ENCODE data around the gene LY6G5C.
A peak's percentile ranks its signal among the peaks of the same experiment; 100 is the strongest.

Gene LY6G5C

DNA sequence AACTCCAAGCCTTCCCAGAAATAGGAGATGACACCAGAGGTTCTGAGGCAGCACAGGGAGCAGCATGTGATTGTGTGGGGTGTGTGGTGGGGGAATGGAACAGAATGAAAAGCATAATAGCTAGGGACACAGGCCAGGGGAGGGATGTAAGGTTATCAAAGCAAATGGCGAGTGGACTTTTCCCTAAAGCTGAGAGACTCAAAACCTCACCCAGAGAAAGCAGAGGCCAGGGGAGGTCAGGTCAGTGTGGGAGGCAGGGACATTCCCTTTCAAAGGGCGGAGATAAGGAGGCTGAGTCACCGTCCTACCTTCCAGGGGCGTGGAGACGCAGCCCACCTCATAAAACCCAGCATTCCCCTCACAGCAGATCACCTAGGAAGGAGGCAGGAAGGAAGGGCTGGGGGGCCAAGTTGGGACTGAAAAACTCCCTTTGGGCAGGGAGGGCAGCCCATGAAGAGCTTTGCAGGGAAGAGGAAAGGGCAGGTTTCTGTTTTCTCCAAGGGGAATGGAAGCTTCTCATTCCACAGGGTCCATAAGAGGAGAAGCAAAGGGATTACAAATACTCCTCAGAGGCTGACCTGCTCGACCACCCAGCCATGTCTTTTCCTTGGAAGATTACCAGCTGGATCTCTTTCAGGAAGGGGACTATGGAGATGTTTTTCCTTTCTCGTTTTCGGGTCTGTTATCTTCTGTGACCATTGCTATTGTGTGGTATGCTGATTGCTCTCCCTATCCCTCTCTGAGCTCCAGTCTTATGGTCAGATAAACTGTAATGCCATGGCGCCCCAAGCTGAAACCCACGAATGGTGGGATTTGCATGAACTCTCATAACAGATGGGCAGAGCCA is 9.6 kb upstream of the LY6G5C start:
- Histone ChIP-seq H3K4me2 (peak overlapping the region in 5 of 11 experiments; percentile 39 to 57 (median 52); a peak in 7 of 22 replicates), H3K36me3 (peaks cover 97 to 100% (median 98%) of the 10 kb centered on the region in 11 experiments), H3K4me3 (no peak overlapping the region), H3K9ac (peak overlapping the region in 4 of 11 experiments; percentile 13 to 46 (median 29); a peak in 6 of 22 replicates), H4K20me1 (peaks cover 0 to 34% (median 4%) of the 10 kb centered on the region in 11 experiments; a peak in 7 of 22 replicates), H3K9me3 (replicated peaks in 1 of 11) (no peaks in the 10 kb centered on the region), H3K27me3 (no peaks in the 10 kb centered on the region), H3K27ac (peak overlapping the region in 1 of 11 experiments; percentile 13; a peak in 1 of 22 replicates), H3K4me1 (peaks cover 0 to 24% (median 12%) of the 10 kb centered on the region in 10 experiments; a peak in 12 of 20 replicates)
- TF ChIP-seq Cebpa-rat (IDR thresholded peaks at IDR 0.05) = no peak

DNA sequence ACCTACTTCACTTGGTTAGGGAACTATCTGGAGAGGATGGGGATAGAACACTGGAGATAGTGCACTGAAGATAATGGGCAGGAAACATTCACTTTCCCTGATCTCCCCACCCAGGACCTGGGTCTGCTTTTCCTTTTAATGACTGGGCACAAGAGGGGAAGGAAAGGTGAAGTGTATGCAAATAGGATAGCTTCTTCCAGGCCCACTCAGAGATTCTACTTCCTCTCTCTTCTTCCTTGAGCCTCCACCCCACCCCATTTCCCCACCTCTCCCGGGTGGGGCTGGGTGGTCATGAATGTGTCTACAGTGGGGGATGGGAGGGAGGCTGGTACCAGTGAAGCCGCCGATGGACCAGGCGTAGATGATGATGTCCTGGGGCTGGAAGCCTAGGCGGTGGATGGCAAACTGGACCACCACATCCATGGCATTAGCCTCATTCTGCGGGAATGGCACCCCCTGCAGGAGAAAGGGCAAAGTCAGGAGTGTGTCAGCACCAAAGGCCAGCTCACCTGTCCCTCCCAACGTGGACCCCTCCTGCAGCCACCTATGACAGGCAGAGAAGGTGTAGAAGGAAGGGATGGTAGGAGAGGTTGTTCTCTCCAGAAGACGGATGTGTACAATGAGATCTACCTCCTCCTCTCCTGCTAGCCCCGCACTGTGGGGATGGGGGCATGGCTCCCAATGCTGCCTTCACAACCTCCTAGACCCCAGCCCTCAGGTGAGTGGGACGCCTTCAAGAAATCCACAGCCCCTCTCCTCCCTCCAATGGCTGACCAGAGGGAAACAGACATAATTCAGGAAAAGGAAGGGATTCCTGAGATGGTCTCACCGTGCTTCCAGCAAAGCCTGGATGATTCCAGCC is 8.6 kb upstream of the LY6G5C start:
- Histone ChIP-seq H3K4me3 (no peak overlapping the region), H4K20me1 (peaks cover 0 to 34% (median 3%) of the 10 kb centered on the region in 11 experiments; a peak in 6 of 22 replicates), H3K4me2 (peak overlapping the region in 6 of 11 experiments; percentile 19 to 57 (median 49); a peak in 11 of 22 replicates), H3K9ac (peak overlapping the region in 2 of 11 experiments; percentile 43 to 46; a peak in 1 of 22 replicates), H3K9me3 (replicated peaks in 1 of 11) (no peaks in the 10 kb centered on the region), H3K4me1 (peaks cover 0 to 24% (median 12%) of the 10 kb centered on the region in 10 experiments; a peak in 12 of 20 replicates), H3K27me3 (no peaks in the 10 kb centered on the region), H3K27ac (no peak overlapping the region), H3K36me3 (peaks cover 93 to 99% (median 95%) of the 10 kb centered on the region in 11 experiments)
- TF ChIP-seq Cebpa-rat (IDR thresholded peaks at IDR 0.05) = no peak

DNA sequence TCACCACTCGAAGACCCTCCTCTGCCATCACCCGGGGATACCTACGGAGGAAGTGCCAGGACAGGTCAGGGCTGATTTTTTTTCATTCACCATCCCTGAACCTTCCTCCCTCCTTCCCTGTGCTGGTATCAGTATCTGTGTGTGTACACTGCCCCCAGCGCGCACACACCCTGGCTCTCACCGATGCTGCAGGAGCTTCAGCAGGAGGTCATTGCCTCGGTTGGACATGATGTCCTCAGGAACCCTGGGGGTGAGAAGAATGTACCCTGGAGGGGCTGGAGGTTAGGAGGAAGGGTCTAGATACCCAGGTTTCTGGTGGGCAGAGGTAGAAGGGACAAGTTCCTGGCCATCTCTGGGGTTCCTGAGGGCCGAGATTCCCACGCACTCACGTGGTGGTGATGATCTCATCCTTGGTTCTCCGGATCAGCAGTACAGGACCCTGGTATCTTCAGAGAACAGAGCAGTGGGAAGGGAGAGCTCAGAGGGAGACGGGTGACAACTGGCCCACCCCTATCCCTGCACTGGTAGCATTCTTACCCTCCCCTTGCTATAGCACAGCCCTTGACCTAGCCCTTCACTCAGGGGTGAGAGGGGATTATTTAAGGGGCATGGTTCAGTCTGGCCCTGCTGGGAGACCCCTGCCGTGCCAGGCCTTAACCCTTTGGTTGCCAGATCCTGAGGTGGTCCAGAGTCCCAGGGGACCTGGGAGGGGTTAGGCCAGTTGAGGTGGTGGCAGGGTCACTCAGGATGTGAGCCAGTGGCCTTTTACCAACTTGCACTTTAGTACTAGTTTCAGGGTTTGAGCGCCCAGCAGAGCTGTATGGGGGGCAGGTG is 7.2 kb upstream of the LY6G5C start:
- no peak overlapping the region for H3K4me2 ChIP-seq
- no peak for TF ChIP-seq Cebpa-rat (IDR thresholded peaks at IDR 0.05)
- peaks cover 89 to 99% (median 94%) of the 10 kb centered on the region in 11 experiments for H3K36me3 ChIP-seq
- no peaks in the 10 kb centered on the region for H3K27me3 ChIP-seq
- no peak overlapping the region for H3K4me3 ChIP-seq
- H3K27ac ChIP-seq = no peak overlapping the region
- no peaks in the 10 kb centered on the region for H3K9me3 ChIP-seq (replicated peaks in 1 of 11)
- peaks cover 0 to 24% (median 12%) of the 10 kb centered on the region in 10 experiments; a peak in 12 of 20 replicates for H3K4me1 ChIP-seq
- H3K9ac ChIP-seq = no peak overlapping the region
- peaks cover 0 to 34% (median 1%) of the 10 kb centered on the region in 11 experiments; a peak in 6 of 22 replicates for H4K20me1 ChIP-seq

DNA sequence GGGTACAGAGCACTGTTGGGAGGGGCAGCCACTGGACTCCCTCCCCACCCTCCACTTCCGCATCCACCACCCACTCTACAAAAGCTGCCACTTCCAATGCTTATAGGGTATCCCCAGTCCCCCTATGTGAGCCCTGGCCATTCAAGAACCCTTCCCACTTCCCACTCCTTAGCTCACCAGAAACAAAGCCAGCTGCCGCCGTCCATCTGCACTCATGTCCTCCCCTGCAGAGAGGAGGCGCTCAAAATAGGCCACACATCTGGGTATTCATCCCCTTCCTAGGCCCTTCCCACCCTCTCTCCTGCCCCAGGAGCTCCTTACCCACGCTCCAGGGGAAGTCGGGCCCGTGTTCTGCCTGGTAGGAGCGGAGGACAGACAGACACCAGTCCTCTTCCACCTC is 6.5 kb upstream of the LY6G5C start:
- Histone ChIP-seq H3K9ac (peak overlapping the region in 1 of 11 experiments; percentile 9; a peak in 1 of 22 replicates), H3K4me3 (no peak overlapping the region), H3K27ac (no peak overlapping the region), H3K27me3 (no peaks in the 10 kb centered on the region), H4K20me1 (peaks cover 0 to 34% (median 0%) of the 10 kb centered on the region in 11 experiments; a peak in 6 of 22 replicates), H3K9me3 (replicated peaks in 1 of 11) (no peaks in the 10 kb centered on the region), H3K4me2 (no peak overlapping the region), H3K4me1 (peaks cover under 1 to 24% (median 15%) of the 10 kb centered on the region in 10 experiments; a peak in 18 of 20 replicates), H3K36me3 (peaks cover 84 to 95% (median 91%) of the 10 kb centered on the region in 11 experiments)
- TF ChIP-seq Cebpa-rat (IDR thresholded peaks at IDR 0.05) = no peak

DNA sequence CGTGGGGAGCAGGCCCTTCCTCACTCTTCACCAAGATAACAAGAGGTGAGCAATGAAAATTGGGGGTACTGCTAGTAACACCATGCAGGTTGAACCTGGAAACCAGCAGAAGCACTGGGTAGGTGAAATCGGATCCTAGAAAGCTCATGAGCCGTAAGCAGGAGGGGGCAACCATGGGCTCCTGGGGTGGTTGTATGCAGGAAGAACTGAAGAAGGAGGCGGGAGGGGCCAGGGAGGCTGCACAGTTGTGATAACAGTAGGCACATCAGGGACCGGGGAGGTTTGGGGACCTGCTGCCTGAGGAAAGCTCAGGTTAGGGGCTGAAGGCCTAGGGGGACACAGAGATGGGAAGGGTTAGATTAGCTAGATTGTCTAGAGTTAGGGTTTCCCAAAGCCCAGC is 5.6 kb upstream of the LY6G5C start:
- Histone ChIP-seq H3K27ac (no peak overlapping the region), H3K4me3 (no peak overlapping the region), H3K4me1 (peaks cover 9 to 33% (median 23%) of the 10 kb centered on the region in 10 experiments), H3K27me3 (no peaks in the 10 kb centered on the region), H3K9ac (no peak overlapping the region; a peak in 1 of 22 replicates), H3K9me3 (replicated peaks in 1 of 11) (no peaks in the 10 kb centered on the region), H4K20me1 (peaks cover 0 to 34% (median 0%) of the 10 kb centered on the region in 11 experiments; a peak in 7 of 22 replicates), H3K36me3 (peaks cover 77 to 89% (median 84%) of the 10 kb centered on the region in 11 experiments), H3K4me2 (no peak overlapping the region)
- no peak for TF ChIP-seq Cebpa-rat (IDR thresholded peaks at IDR 0.05)

DNA sequence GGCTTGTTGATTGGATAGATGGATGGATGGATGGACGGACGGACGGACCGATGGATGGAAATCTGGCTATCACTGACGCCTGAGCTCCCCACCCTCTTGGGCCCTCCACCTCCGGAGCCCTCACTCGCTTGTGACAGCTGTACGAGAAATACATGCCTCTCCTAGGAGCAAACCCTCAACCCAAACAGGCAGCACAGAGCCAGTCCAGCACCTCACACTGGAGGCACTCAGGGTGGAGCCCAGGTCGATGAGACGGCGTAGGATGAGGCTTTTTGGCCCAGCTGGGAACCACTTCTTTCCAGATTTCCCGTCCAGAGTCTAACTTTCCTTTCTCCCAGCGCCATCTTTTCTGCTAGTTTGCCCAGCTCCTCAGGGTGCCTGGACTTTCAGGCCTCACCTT is 2.7 kb upstream of the LY6G5C start:
- Histone ChIP-seq H3K4me1 (peaks cover 21 to 43% (median 38%) of the 10 kb centered on the region in 10 experiments), H3K9me3 (replicated peaks in 1 of 11) (no peaks in the 10 kb centered on the region), H3K36me3 (peaks cover 48 to 60% (median 55%) of the 10 kb centered on the region in 11 experiments), H3K4me3 (no peak overlapping the region), H4K20me1 (peaks cover 0 to 22% (median 0%) of the 10 kb centered on the region in 11 experiments; a peak in 4 of 22 replicates), H3K4me2 (no peak overlapping the region), H3K27ac (no peak overlapping the region), H3K9ac (no peak overlapping the region), H3K27me3 (no peaks in the 10 kb centered on the region)
- TF ChIP-seq Cebpa-rat (IDR thresholded peaks at IDR 0.05) = no peak

DNA sequence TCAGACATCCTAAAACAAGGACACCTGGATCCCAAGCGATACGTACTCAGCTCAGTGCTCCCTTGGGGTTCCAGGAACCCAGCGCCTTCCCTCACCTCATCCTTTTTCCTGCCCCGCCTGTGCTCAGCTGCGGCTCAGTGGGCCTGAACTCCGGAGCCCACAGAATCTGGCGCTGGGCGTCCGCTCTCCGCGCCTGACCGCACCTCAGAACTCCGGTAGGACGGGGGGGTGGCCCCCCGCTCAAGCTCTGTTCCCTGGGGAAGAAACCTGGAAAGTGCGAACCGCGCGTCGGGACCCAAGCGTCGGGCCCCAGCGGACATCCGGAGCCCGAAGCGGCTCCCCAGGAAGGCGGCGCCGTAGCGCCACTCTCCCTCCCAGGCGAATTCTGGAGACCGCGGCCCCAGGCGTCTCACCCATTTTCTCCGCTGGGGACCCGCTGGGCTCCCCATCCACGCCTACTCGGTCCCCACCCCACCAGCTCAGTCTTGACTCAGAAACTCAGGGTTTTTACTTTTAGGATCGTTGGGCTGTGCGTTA is 336 bp upstream of the LY6G5C start:
- H3K36me3 ChIP-seq = peaks cover 24 to 36% (median 31%) of the 10 kb centered on the region in 11 experiments
- no peak for TF ChIP-seq Cebpa-rat (IDR thresholded peaks at IDR 0.05)
- H3K4me3 ChIP-seq = peak overlapping the region; percentile 39 to 70 (median 58)
- H3K9me3 ChIP-seq (replicated peaks in 1 of 11) = no peaks in the 10 kb centered on the region
- no peaks in the 10 kb centered on the region for H3K27me3 ChIP-seq
- peak overlapping the region; percentile 58 to 81 (median 74) for H3K9ac ChIP-seq
- peak overlapping the region; percentile 90 to 99 (median 96) for H3K4me2 ChIP-seq
- peaks cover 0 to 34% (median 0%) of the 10 kb centered on the region in 11 experiments; a peak in 3 of 22 replicates for H4K20me1 ChIP-seq
- H3K27ac ChIP-seq = peak overlapping the region; percentile 47 to 79 (median 70); a peak in 21 of 22 replicates
- peaks cover 28 to 60% (median 53%) of the 10 kb centered on the region in 10 experiments for H3K4me1 ChIP-seq

Measured in BLaER1 treated with 17β-estradiol and CSF1 and Interleukin-3, amounts not matched to agents 10 nM and 100 nM (cell line).